OCI-LY3 (cell line): ENCODE data around the gene ESCO1.

Experiments used
- H2AFZ ChIP-seq: fragments of 200-600, 300-600 bp; shearing (Covaris generic); 2 replicates; pipeline ENCODE4 v1.6.0; 2014; ENCODE audit warnings: antibody characterized with exemption, low read depth, low read length
- H3K27ac ChIP-seq: fragments of 200-600, 300-600 bp; sonication (generic); 2 replicates; pipeline ENCODE4 v1.5.1; 2014; ENCODE audit warnings: mild to moderate bottlenecking, low read length, moderate library complexity, mixed read lengths
- H3K27me3 ChIP-seq: fragments of 200-600, 300-600 bp; sonication (generic); 2 replicates; pipeline ENCODE4 v1.6.1; 2014; ENCODE audit warnings: low read depth, low read length, mixed read lengths
- H3K36me3 ChIP-seq: fragments of 200-600, 300-600 bp; sonication (generic); replicated peaks from 2 replicates; pipeline ENCODE3; 2014; ENCODE audit warnings: low read depth, low read length, mixed read lengths
- H3K4me1 ChIP-seq: fragments of 300-600, 200-600 bp; sonication (generic); 2 replicates; pipeline ENCODE4 v1.6.1; 2014; ENCODE audit warnings: low read length, mixed read lengths
- H3K4me2 ChIP-seq: fragments of 200-600, 300-600 bp; sonication (generic); 2 replicates; pipeline ENCODE4 v1.6.1; 2014; ENCODE audit warnings: low read length, mixed read lengths
- H3K4me3 ChIP-seq: fragments of 300-600, 200-600 bp; sonication (generic); 2 replicates; pipeline ENCODE4 v1.5.1; 2014; ENCODE audit warnings: antibody characterized with exemption, mild to moderate bottlenecking, low read length, moderate library complexity
- H3K79me2 ChIP-seq: fragments of 300-600, 200-600 bp; shearing (Covaris generic); 2 replicates; pipeline ENCODE4 v1.6.1; 2014; ENCODE audit warnings: mild to moderate bottlenecking, low read length, mixed read lengths
- H3K9ac ChIP-seq: fragments of 300-600, 200-600 bp; shearing (Covaris generic); 2 replicates; pipeline ENCODE4 v1.6.0; 2014; ENCODE audit warnings: mild to moderate bottlenecking, low read length, moderate library complexity
- H3K9me3 ChIP-seq: fragments of 200-600, 300-600 bp; shearing (Covaris generic); 2 replicates; pipeline ENCODE4 v1.6.1; 2014; ENCODE audit warnings: low read length, mixed read lengths; ENCODE audit not compliant: insufficient read depth
- H4K20me1 ChIP-seq: fragments of 200-600, 300-600 bp; sonication (generic); 2 replicates; pipeline ENCODE4 v1.6.1; 2016; ENCODE audit warnings: low read length, mixed read lengths; ENCODE audit not compliant: insufficient read depth
- EZH2phosphoT487 ChIP-seq: fragments of 200-600 bp; shearing (Covaris generic); IDR thresholded peaks from 2 replicates; pipeline ENCODE4 v1.6.1; 2018; ENCODE audit warnings: antibody characterized with exemption, mixed run types, low read depth
- TF ChIP-seq, protein P1 (sequence below): fragments of 200-600, 300-600 bp; sonication (generic); IDR thresholded peaks from 2 replicates; pipeline ENCODE4 v1.5.1; 2014; ENCODE audit warnings: antibody characterized with exemption, low read length, low read depth

Gene ESCO1

DNA sequence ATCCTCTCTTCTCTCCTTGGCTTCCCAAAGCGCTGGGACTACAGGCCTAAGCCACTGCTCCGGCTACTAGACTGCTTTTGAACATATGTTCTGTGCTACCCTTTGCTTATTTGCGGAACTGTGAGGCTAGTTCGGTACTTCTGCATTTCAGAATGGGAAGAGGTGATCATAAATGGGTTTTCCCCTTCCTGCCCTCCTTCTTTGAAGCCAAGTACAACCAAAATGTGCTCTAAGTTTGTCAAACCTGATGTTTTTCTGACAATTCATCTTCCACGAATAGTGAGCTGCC lies 1.7 kb upstream of the ESCO1 start:
- H2AFZ ChIP-seq: 0 out of 2 replicates have a peak overlapping the region, but pooled peaks have one; percentile 25
- peak overlapping the region; percentile 45 for H3K4me3 ChIP-seq
- H3K79me2 ChIP-seq: peaks cover 36% of the 10 kb centered on the region
- 0 out of 2 replicates have a peak, but pooled peaks cover 6% of the 10 kb centered on the region for H4K20me1 ChIP-seq
- no peaks in the 10 kb centered on the region for H3K9me3 ChIP-seq
- peak overlapping the region; percentile 87 for H3K4me2 ChIP-seq
- no peaks in the 10 kb centered on the region for H3K36me3 ChIP-seq
- TF ChIP-seq EZH2phosphoT487: no peak
- TF ChIP-seq, protein P1, sequence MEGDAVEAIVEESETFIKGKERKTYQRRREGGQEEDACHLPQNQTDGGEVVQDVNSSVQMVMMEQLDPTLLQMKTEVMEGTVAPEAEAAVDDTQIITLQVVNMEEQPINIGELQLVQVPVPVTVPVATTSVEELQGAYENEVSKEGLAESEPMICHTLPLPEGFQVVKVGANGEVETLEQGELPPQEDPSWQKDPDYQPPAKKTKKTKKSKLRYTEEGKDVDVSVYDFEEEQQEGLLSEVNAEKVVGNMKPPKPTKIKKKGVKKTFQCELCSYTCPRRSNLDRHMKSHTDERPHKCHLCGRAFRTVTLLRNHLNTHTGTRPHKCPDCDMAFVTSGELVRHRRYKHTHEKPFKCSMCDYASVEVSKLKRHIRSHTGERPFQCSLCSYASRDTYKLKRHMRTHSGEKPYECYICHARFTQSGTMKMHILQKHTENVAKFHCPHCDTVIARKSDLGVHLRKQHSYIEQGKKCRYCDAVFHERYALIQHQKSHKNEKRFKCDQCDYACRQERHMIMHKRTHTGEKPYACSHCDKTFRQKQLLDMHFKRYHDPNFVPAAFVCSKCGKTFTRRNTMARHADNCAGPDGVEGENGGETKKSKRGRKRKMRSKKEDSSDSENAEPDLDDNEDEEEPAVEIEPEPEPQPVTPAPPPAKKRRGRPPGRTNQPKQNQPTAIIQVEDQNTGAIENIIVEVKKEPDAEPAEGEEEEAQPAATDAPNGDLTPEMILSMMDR: no peak
- peaks cover 36% of the 10 kb centered on the region for H3K4me1 ChIP-seq
- H3K27ac ChIP-seq: peak overlapping the region; percentile 88
- no peaks in the 10 kb centered on the region for H3K27me3 ChIP-seq
- peak overlapping the region; percentile 45; the same call in 1 of the 2 replicates for H3K9ac ChIP-seq

DNA sequence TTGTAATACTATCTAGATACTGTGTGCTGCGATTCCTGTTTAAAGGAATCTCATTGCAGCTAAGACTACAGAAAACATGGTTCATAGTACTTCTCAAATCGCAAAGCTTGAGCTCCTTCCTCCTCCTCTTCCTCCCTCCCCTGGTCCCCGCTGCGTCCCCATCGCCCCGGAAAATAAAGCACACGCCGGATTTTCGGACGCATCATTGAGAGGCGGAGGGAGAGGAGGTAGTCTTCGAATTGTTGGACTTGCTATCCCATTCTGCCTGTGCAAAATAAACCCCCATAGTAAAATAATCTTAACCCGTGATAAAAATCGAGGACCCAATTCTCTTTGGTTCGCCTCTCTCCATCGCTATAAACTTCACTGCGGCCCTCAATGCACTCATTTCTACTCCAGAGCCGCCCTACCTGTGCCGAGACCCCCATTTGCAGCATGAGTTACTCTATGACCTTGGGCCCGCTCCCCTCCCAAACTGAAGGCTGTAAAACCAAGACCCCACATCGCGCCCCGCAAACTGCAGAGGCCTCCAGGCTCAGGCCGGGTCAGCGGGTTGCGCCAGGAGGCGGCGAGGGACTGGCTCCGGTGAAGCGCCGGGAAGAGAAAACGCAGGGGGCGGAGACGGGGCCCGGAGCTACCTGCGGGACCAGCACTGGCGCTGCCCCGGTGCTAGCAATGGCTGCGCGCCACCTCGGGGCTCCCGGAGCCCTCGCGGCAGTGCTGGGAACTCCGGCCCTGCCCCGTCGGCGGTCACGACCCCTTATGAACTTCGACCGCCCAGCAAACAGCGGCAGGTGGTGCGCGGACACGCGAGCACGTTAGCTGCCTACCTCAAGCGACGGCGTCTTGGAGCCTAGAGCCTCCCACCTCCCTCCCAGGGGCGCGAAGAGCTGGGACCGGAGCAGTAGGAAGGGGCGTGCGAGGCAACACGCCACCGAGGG lies 649 bp downstream of the ESCO1 start:
- Histone ChIP-seq H3K4me2 (peak overlapping the region; percentile 78), H3K79me2 (peaks cover 58% of the 10 kb centered on the region), H3K27ac (peak overlapping the region; percentile 88), H3K36me3 (peaks cover 4% of the 10 kb centered on the region), H4K20me1 (peaks cover 11% of the 10 kb centered on the region; the same call in 1 of the 2 replicates), H3K4me3 (peak overlapping the region; percentile 97), H3K9ac (peak overlapping the region; percentile 97), H3K27me3 (no peaks in the 10 kb centered on the region), H3K4me1 (peaks cover 32% of the 10 kb centered on the region), H2AFZ (peak overlapping the region; percentile 14; the same call in 1 of the 2 replicates), H3K9me3 (no peaks in the 10 kb centered on the region)
- TF ChIP-seq EZH2phosphoT487: no peak
- TF ChIP-seq, protein P1: no peak

DNA sequence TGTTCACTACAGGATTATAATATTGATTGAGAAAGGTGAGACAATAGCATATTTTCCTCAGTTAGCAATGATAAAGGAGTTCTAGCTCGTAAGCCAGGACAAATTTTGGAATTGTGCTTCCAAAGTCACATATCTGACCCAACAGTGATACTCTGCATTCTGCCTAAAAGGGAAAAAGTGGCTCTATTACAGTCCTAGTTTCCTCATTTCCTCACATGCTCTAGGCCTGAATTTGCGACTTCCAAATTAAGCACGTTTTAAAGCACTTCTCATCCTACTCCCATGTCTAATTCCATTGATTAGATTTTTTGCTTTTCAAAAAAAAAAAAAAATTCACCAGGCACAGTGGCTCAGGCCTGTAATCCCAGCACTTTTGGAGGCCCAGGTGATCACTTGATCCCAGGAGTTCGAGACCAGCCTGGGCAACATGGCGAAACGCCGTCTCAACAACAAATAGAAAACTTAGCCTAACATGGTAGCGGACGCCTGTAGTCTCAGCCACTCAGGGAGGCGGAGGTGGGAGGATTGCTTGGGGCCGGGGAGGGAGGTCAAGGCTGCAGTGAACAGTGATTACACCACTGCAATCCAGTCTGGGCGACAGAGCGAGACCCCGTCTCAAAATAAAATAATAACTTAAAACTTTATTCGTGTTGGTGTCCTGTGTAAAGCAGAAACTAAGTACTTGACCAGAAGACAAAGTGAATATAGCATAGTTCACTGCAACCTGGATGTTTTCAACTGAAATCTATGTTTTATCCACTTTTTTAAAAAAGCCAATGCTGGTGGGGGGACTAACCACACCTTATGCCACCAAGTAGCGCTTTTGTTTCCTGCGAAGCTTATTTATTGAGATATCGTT lies 1.5 kb downstream of the ESCO1 start:
- TF ChIP-seq, protein P1: no peak
- TF ChIP-seq EZH2phosphoT487: no peak
- 0 out of 2 replicates have a peak overlapping the region, but pooled peaks have one; percentile 14 for H2AFZ ChIP-seq

DNA sequence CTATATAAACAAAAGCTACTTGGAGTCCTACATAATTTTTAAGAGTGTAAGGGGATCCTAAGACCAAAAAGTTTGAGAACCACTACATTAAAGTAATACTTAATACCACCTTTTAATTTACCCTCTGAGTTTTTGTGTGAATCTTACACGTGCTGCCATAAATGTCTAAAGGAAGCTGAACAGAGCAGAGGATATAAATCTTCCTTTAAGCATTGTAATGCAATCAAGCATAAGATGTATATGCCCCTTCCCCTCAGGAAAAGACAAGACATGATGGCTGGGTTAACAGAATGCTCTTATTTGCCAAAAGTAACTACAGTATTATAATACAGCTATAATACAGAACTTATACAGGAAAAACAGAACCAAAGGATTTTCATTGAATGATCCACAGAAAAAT lies 2.9 kb downstream of the ESCO1 start:
- peaks cover 18% of the 10 kb centered on the region for H3K36me3 ChIP-seq
- peaks cover 29% of the 10 kb centered on the region for H3K4me1 ChIP-seq
- H3K79me2 ChIP-seq: peaks cover 74% of the 10 kb centered on the region
- H3K4me3 ChIP-seq: peak overlapping the region; percentile 97; the same call in 1 of the 2 replicates
- H3K27me3 ChIP-seq: no peaks in the 10 kb centered on the region
- H3K27ac ChIP-seq: no peak overlapping the region
- peak overlapping the region; percentile 78 for H3K4me2 ChIP-seq
- H2AFZ ChIP-seq: no peak overlapping the region
- H4K20me1 ChIP-seq: peaks cover 24% of the 10 kb centered on the region
- H3K9me3 ChIP-seq: no peaks in the 10 kb centered on the region
- no peak overlapping the region for H3K9ac ChIP-seq
- no peak for TF ChIP-seq EZH2phosphoT487
- TF ChIP-seq, protein P1: no peak

More for the DNA sequence above, 1.5 kb downstream of the ESCO1 start:
- peak overlapping the region; percentile 88 for H3K27ac ChIP-seq
- peaks cover 67% of the 10 kb centered on the region for H3K79me2 ChIP-seq
- H3K4me1 ChIP-seq: peaks cover 30% of the 10 kb centered on the region
- H3K4me2 ChIP-seq: peak overlapping the region; percentile 78
- no peaks in the 10 kb centered on the region for H3K9me3 ChIP-seq
- H3K36me3 ChIP-seq: peaks cover 13% of the 10 kb centered on the region
- peaks cover 20% of the 10 kb centered on the region for H4K20me1 ChIP-seq
- peak overlapping the region; percentile 97 for H3K9ac ChIP-seq
- H3K4me3 ChIP-seq: peak overlapping the region; percentile 97
- no peaks in the 10 kb centered on the region for H3K27me3 ChIP-seq
